GM12878 (cell line): ENCODE measurements around the gene FOXA2. TPM values are rescaled to one million over a fixed set of nuclear protein-coding genes. Genes with fewer than 3 reads are reported as not detected.
"Not testable (repeated sequence)": the region's sequence is repeated elsewhere in the genome, so short reads cannot be mapped to it uniquely, and the experiment has no call there.

Experiments
- ATAC-seq: fragments of 200-7000 bp; cut with Tn5 transposase; 3 replicates; pipeline ENCODE4 v1.9.1; 2020; ENCODE audit warnings: mild to moderate bottlenecking, moderate library complexity
- BruUV-seq: library from RNA; stranded (reverse); fragments of 400-500 nt; replicated peaks from 2 replicates; lab custom pipeline; 2021; lab: Mats Ljungman, UMichigan
- CTCF ChIA-PET: fragments of 300-600 bp; sonication (Branson Sonifier 250); formaldehyde crosslinking; extraction: SDS; loops from one replicate; lab custom pipeline; 2021; ENCODE audit warnings: inconsistent platforms; lab: Yijun Ruan, JAX
- POLR2A ChIA-PET: fragments of 350-600 bp; formaldehyde crosslinking; extraction: SDS; loops from one replicate; lab custom pipeline; 2021; ENCODE audit warnings: inconsistent platforms; lab: Charles Lee
- RAD21 ChIA-PET: fragments of 300-600 bp; sonication (Branson Sonifier 250); formaldehyde crosslinking; loops from one replicate; lab custom pipeline; 2023; ENCODE audit warnings: antibody characterized with exemption; ENCODE audit not compliant: unreplicated experiment; lab: Charles Lee
- SMC1A ChIA-PET: fragments of 300-600 bp; sonication (Branson Sonifier 250); formaldehyde crosslinking; loops from one replicate; lab custom pipeline; 2023; ENCODE audit not compliant: unreplicated experiment, uncharacterized antibody; lab: Charles Lee
- DNase-seq: peaks from one replicate; pipeline ENCODE4 v3.0.0-alpha.2; 2011; ENCODE audit warnings: low read depth, low spot score
- FAIRE-seq: peaks from 3 replicates; lab custom pipeline; 2011; peaks lifted over from hg19 to GRCh38; lab: Jason Lieb, UNC
- H2AFZ ChIP-seq: 2 replicates; pipeline ENCODE4 v1.6.0; 2011; ENCODE audit warnings: low read depth, low read length, control low read depth; ENCODE audit not compliant: control insufficient read depth
- H3K27ac ChIP-seq: 2 replicates; pipeline ENCODE4 v1.5.1; 2011; ENCODE audit warnings: control low read depth; ENCODE audit not compliant: control insufficient read depth, insufficient read depth
- H3K27me3 ChIP-seq, 2 experiments: replicated peaks in 1 of 2; 2 replicates each; pipeline versions ENCODE4 v1.6.0 to v1.6.1; 2011; ENCODE audit warnings: low read length in 1 of 2; ENCODE audit not compliant: control insufficient read depth in 2 of 2, insufficient read depth in 2 of 2
- H3K36me3 ChIP-seq, 2 experiments: 2 replicates each; pipeline ENCODE4 v1.5.1; 2011; ENCODE audit warnings: low read length in 1 of 2; ENCODE audit not compliant: control insufficient read depth in 2 of 2, insufficient read depth in 2 of 2
- H3K4me1 ChIP-seq: 2 replicates; pipeline ENCODE4 v1.6.1; 2011; ENCODE audit warnings: mild to moderate bottlenecking, low read length, moderate library complexity, mixed read lengths; ENCODE audit not compliant: control insufficient read depth, insufficient read depth
- H3K4me2 ChIP-seq: 2 replicates; pipeline ENCODE4 v1.6.0; 2011; ENCODE audit warnings: control low read depth; ENCODE audit not compliant: control insufficient read depth, insufficient read depth
- H3K4me3 ChIP-seq: fragments of 200-600 bp; sonication (generic); 2 replicates; pipeline ENCODE4 v1.5.1; 2016
- H3K79me2 ChIP-seq: 2 replicates; pipeline ENCODE4 v1.6.0; 2011; ENCODE audit warnings: low read length; ENCODE audit not compliant: control insufficient read depth, insufficient read depth
- H3K9ac ChIP-seq: 2 replicates; pipeline ENCODE4 v1.8.0; 2011; ENCODE audit warnings: low read length, control low read depth, mixed read lengths; ENCODE audit not compliant: control insufficient read depth, insufficient read depth
- H3K9me3 ChIP-seq: replicated peaks from 3 replicates; pipeline ENCODE4 v1.5.1; 2011; ENCODE audit warnings: mild to moderate bottlenecking, low read length; ENCODE audit not compliant: control insufficient read depth, insufficient read depth
- H4K20me1 ChIP-seq: 2 replicates; pipeline ENCODE4 v1.6.0; 2011; ENCODE audit not compliant: control insufficient read depth, insufficient read depth
- BRCA1 ChIP-seq: IDR thresholded peaks from 2 replicates; pipeline ENCODE4 v1.6.1; 2011; ENCODE audit warnings: low read depth, low read length, improper control_type of control experiment
- DPF2 ChIP-seq: fragments of 450-650 bp; IDR thresholded peaks from 2 replicates; pipeline ENCODE4 v1.6.1; 2017; ENCODE audit warnings: mild to moderate bottlenecking
- EED ChIP-seq: sonication (generic); IDR thresholded peaks from 2 replicates; pipeline ENCODE4 v1.6.1; 2016; ENCODE audit warnings: antibody characterized with exemption, low read depth
- EZH2 ChIP-seq: IDR thresholded peaks from 2 replicates; pipeline ENCODE4 v1.6.1; 2012; ENCODE audit warnings: low read depth, mild to moderate bottlenecking, control low read depth, inconsistent platforms, low read length, borderline replicate concordance; ENCODE audit not compliant: control insufficient read depth
- KDM1A ChIP-seq: fragments of 200-600 bp; sonication (generic); IDR thresholded peaks from 2 replicates; pipeline ENCODE4 v1.6.1; 2016; ENCODE audit warnings: borderline replicate concordance
- MYC ChIP-seq: IDR thresholded peaks from 2 replicates; pipeline ENCODE4 v1.6.1; 2011; ENCODE audit warnings: mild to moderate bottlenecking, low read length, moderate library complexity, inconsistent platforms; ENCODE audit not compliant: insufficient read depth, insufficient replicate concordance, insufficient read length, severe bottlenecking
- POU2F2 ChIP-seq: IDR thresholded peaks from 3 replicates; pipeline ENCODE4 v1.6.1; 2011; ENCODE audit warnings: low read depth, mild to moderate bottlenecking, low read length, borderline replicate concordance
- RELA ChIP-seq: fragments of 450-650 bp; IDR thresholded peaks from 2 replicates; pipeline ENCODE4 v1.8.0; 2014; ENCODE audit warnings: borderline replicate concordance; ENCODE audit not compliant: partially characterized antibody
- REST ChIP-seq: IDR thresholded peaks from 2 replicates; pipeline ENCODE4 v1.6.1; 2012; ENCODE audit warnings: mild to moderate bottlenecking, low read depth, low read length
- SMC3 ChIP-seq: IDR thresholded peaks from 2 replicates; pipeline ENCODE4 v1.6.1; 2011; ENCODE audit warnings: low read length, improper control_type of control experiment, borderline replicate concordance
- SUPT20H ChIP-seq: IDR thresholded peaks from 2 replicates; pipeline ENCODE4 v1.6.1; 2011; ENCODE audit warnings: low read depth, mild to moderate bottlenecking, low read length, moderate library complexity, borderline replicate concordance; ENCODE audit not compliant: control insufficient read depth
- ZNF217 ChIP-seq: fragments of 450-650 bp; IDR thresholded peaks from 2 replicates; pipeline ENCODE4 v1.6.1; 2017; ENCODE audit warnings: antibody characterized with exemption, mild to moderate bottlenecking
- WGBS: methylation state at CpG from one replicate; pipeline ENCODE4 v1.1.6; 2016; ENCODE audit warnings: low lambda C conversion rate; ENCODE audit not compliant: insufficient replicate concordance, insufficient coverage; ENCODE audit errors: missing lambda C conversion rate; 5-methylcytosine and 5-hydroxymethylcytosine counted together
- in situ Hi-C: fragments of 300-500 bp; cut with MboI; formaldehyde crosslinking; loops from 9 replicates; pipeline ENCODE4 v1.14.3; 2018; ENCODE audit warnings: mixed read lengths
- intact Hi-C: fragments of 100-400 bp; cut with micrococcal nuclease; formaldehyde crosslinking; loops from one replicate; pipeline ENCODE4 v1.14.2; 2022; ENCODE audit not compliant: unreplicated experiment
- polyA plus RNA-seq, 11 experiments: library from polyadenylated mRNA; depleted of rRNA in 4 of 11; unstranded in 6 of 11; stranded (reverse) in 5 of 11; fragments of >200 nt; fragmentation: Nextera tagmentation in 4 of 11; fragmentation: Illumina TruSeq in 1 of 11; extraction: Ambion mirVana in 4 of 11; extraction: Trizol in 1 of 11; gene quantifications; 1 replicate in 1 of 11; 2 replicates in 10 of 11; pipeline versions ENCODE4 v1.2.1 to v1.2.3, GENCODE V29; 2011 to 2016; ENCODE audit warnings: inconsistent platforms in 2 of 11, missing spikeins in 2 of 11, low read depth in 1 of 11
- total RNA-seq, 4 experiments: library from RNA; depleted of rRNA in 3 of 4; stranded (reverse); fragments of >200 nt in 3 of 4; fragmentation: Illumina TruSeq in 1 of 4; extraction: Trizol in 1 of 4; gene quantifications; 2 replicates each; pipeline versions ENCODE4 v1.2.1 to v1.2.3, GENCODE V29; 2013 to 2021

The FOXA2 gene
- total and polyA plus RNA-seq, 10 of the 15 experiments (the other 5 are each of a cell fraction or from before 2014, with no cell fraction given): not detected

- Histone ChIP-seq H4K20me1 (no peaks in the 10 kb centered on the region), H3K79me2 (no peaks in the 10 kb centered on the region), H3K36me3 (no peaks in the 10 kb centered on the region), H3K4me3 (no peak overlapping the region), H3K27me3 (peaks cover 0 to 2% of the 10 kb centered on the region in 2 experiments; a peak in 1 of 4 replicates), H3K9ac (no peak overlapping the region), H3K9me3 (no peaks in the 10 kb centered on the region), H3K4me2 (no peak overlapping the region), H2AFZ (no peak overlapping the region), H3K27ac (no peak overlapping the region), H3K4me1 (no peaks in the 10 kb centered on the region)
- BruUV-seq: no TSS peak
- no peak for FAIRE-seq
- intact Hi-C loops: no loop called here
- no peak for ATAC-seq
- RAD21 ChIA-PET: no interaction called here
- SMC1A ChIA-PET: no interaction called here
- CTCF ChIA-PET: interaction anchor here (1.4 kb wide), 1 partner anchor 8 kb away, joined by 3 read pairs; no protein-coding TSS in a partner anchor
- in situ Hi-C loops: no loop called here
- POLR2A ChIA-PET: no interaction called here
- 0% methylated on average over 2 of the region's 2 CpGs for whole genome bisulfite sequencing
- DNase-seq: no peak
- no peak for TF ChIP-seq DPF2
- no peak for TF ChIP-seq KDM1A
- TF ChIP-seq RELA: no peak
- TF ChIP-seq EZH2: no peak
- TF ChIP-seq ZNF217: no peak
- TF ChIP-seq EED: no peak
- no peak for TF ChIP-seq SMC3
- TF ChIP-seq REST: no peak
- no peak for TF ChIP-seq SUPT20H
- TF ChIP-seq BRCA1: no peak
- TF ChIP-seq MYC: no peak
- TF ChIP-seq POU2F2: no peak
Measured at GRCh38 chr20:22601361-22602141, 17.2 kb upstream of the FOXA2 start.

- not testable (repeated sequence) for H3K9ac ChIP-seq
- WGBS: 93% methylated on average over 2 of the region's 2 CpGs
Measured at GRCh38 chr20:22599258-22599657, 14.9 kb upstream of the FOXA2 start.

More at GRCh38 chr20:22599258-22599657, 14.9 kb upstream of the FOXA2 start:
- POLR2A ChIA-PET, H3K27me3 ChIP-seq, H2AFZ ChIP-seq, H3K27ac ChIP-seq, H3K79me2 ChIP-seq, H3K4me1 ChIP-seq, H3K36me3 ChIP-seq, H3K4me3 ChIP-seq, DNase-seq, H3K9me3 ChIP-seq, H4K20me1 ChIP-seq, FAIRE-seq, in situ Hi-C loops, intact Hi-C loops, BruUV-seq, CTCF ChIA-PET, H3K4me2 ChIP-seq, RAD21 ChIA-PET, ATAC-seq, SMC1A ChIA-PET: not testable (repeated sequence)
